HCEC 1CT (cell line): ENCODE data around the gene PHF5A.
"Not testable (repeated sequence)": the region's sequence is repeated elsewhere in the genome, so short reads cannot be mapped to it uniquely, and the experiment has no call there.

ENCODE experiments used
- DNase-seq: peaks from one replicate; pipeline ENCODE4 v3.0.0-alpha.2; 2017

PHF5A gene

GRCh38 chr22:41487037-41487935, 18.8 kb upstream of the PHF5A start:
- no peak for DNase-seq

- DNase-seq: no peak
These were observed 16.5 kb upstream of the PHF5A start for GRCh38 chr22:41485033-41485432.

GRCh38 chr22:41482319-41482935, 13.9 kb upstream of the PHF5A start:
- peak; percentile 70 for DNase-seq

- DNase-seq: no peak
These were observed 13.4 kb upstream of the PHF5A start for GRCh38 chr22:41481925-41482318.

- DNase-seq: peak; percentile 13
These were observed 12.8 kb upstream of the PHF5A start for GRCh38 chr22:41481131-41481830.

- peak; percentile 69 for DNase-seq
These were observed 11.9 kb upstream of the PHF5A start for GRCh38 chr22:41480397-41480735.

- peak; percentile 18 for DNase-seq
These were observed 11.3 kb upstream of the PHF5A start for GRCh38 chr22:41479671-41480396.

- peak; percentile 32 for DNase-seq
These were observed 10.5 kb upstream of the PHF5A start for GRCh38 chr22:41478891-41479521.

GRCh38 chr22:41478473-41478872, 10.0 kb upstream of the PHF5A start:
- DNase-seq: no peak

- DNase-seq: no peak
These were observed 6.5 kb upstream of the PHF5A start for GRCh38 chr22:41474872-41475451.

- DNase-seq: no peak
These were observed 3.1 kb upstream of the PHF5A start for GRCh38 chr22:41471568-41471967.

- no peak for DNase-seq
These were observed 2.4 kb upstream of the PHF5A start for GRCh38 chr22:41470886-41471285.

GRCh38 chr22:41469218-41469851, 843 bp upstream of the PHF5A start:
- DNase-seq: no peak

DNA sequence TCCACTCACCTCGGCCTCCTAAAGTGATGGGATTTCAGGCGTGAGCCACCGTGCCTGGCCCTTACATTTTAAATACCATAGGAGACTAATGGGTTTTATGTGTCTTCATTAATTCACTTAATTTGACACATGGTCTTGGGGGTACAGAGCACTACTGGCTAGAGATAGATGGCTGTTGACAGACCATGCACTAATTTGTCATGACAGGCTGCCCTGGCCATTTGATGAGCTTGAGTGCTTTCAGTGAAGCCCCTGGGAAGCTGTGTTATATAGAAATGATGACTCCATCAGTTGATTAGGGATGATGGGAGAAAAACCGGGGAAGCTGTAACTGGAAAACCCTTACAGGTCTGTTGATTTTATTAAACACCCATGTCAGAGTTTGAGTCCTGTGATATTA, 6.6 kb downstream of the PHF5A start:
- DNase-seq: no peak

- not testable (repeated sequence) for DNase-seq
These were observed 8.4 kb downstream of the PHF5A start for GRCh38 chr22:41460071-41460470.

- DNase-seq: no peak
These were observed 9.1 kb downstream of the PHF5A start for GRCh38 chr22:41459431-41459830.

DNA sequence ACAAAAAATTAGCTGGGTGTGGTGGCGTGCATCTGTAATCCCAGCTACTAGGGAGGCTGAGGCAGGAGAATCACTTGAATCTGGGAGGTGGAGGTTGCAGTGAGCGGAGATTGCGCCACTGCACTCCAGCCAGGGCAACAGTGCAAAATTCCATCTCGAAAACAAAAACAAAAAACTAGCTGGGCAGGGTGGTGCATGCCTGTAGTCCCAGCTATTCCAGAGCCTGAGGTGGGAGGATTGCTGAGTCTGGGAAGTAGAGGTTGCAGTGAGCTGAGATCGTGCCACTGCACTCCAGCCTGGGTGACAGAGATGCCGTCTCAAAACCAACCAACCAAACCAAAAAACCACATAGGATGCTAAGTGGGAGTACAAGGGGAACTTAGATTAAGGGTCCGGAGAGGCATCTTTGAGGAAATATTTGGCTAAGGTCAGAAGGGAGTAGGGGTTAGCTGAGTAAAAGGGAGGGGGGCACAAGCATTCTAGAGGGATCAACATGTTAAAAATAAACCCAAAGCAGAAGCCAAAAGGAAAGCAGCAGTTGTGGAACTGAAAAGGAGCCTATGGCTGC, 10.2 kb downstream of the PHF5A start:
- DNase-seq: no peak

DNA sequence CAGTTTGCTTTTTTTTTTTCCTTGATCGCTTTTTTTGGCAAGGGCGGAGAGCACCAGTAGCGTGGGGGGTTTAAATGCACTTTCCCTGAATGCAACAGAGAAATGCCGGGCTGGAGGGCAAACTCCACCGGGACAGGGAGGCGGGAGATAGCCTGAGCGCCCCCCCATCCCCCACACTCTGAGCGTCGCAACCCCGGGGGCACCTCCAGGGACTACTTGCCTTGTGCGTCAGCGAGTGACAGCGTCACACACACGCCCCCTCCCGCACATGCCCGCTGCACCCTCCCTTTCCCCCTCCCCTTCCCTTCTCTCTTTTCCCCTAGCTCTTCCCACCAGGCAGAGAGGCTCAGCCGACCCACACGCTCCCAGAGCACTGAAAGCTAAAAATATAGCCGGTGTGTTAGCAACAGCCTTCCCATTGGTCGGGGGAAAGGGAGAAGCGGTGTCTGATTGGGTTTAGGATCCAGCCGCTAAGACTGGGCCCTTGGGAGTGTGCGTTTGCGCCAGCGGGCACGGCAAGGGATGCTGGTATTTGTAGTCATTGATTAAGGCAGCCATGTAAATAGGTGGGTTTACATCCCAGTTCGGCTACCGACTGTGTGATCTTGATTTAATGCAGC, 20.2 kb downstream of the PHF5A start:
- peak; percentile 99 for DNase-seq

GRCh38 chr22:41447435-41448188, 20.9 kb downstream of the PHF5A start:
- peak; percentile 62 for DNase-seq
